Measurements from ENCODE around the gene METTL13.

METTL13 gene

DNA sequence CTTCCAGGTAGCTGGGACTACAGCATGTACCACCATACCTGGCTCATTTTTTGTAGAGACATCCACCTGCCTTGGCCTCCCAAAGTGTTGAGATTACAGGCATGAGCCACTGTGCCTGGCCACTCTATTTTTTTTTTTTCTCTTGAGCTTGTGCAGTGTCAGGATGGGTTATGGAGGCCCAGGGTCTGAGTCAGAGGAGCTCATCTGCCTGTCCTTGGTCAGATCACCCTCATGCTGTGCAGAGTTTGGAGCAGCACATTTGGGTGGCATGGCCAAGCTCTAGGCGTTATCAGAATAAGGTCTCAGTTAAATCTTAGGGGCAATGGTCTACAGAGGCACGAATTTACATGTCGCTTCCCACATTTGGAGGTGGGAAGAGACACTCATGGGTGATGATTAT lies 16.9 kb downstream of the METTL13 start:
- TF ChIP-seq ZFP69B (tag by site-specific recombination; IDR thresholded peaks at IDR 0.05) (no peak), ZNF19 (tag by site-specific recombination; IDR thresholded peaks at IDR 0.05; ENCODE audit: low read depth) (no peak), BCL11B (tag by site-specific recombination; IDR thresholded peaks at IDR 0.05; ENCODE audit: low read depth) (no peak), ZSCAN30 (tag by site-specific recombination; IDR thresholded peaks at IDR 0.05) (no peak), ZNF350 (tag by site-specific recombination; IDR thresholded peaks at IDR 0.05) (no peak), RBAK (tag by site-specific recombination; IDR thresholded peaks at IDR 0.05) (no peak), ZNF549 (tag by site-specific recombination; IDR thresholded peaks at IDR 0.05) (no peak), ZBTB49 (tag by site-specific recombination; IDR thresholded peaks at IDR 0.05; ENCODE audit: low read depth) (no peak), ZNF202 (tag by site-specific recombination; IDR thresholded peaks at IDR 0.05; ENCODE audit: borderline replicate concordance) (no peak)
- TF ChIP-seq, protein P1, sequence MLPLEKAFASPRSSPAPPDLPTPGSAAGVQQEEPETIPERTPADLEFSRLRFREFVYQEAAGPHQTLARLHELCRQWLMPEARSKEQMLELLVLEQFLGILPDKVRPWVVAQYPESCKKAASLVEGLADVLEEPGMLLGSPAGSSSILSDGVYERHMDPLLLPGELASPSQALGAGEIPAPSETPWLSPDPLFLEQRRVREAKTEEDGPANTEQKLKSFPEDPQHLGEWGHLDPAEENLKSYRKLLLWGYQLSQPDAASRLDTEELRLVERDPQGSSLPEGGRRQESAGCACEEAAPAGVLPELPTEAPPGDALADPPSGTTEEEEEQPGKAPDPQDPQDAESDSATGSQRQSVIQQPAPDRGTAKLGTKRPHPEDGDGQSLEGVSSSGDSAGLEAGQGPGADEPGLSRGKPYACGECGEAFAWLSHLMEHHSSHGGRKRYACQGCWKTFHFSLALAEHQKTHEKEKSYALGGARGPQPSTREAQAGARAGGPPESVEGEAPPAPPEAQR (tag by site-specific recombination; IDR thresholded peaks at IDR 0.05), result no peak
- TF ChIP-seq, protein P2, sequence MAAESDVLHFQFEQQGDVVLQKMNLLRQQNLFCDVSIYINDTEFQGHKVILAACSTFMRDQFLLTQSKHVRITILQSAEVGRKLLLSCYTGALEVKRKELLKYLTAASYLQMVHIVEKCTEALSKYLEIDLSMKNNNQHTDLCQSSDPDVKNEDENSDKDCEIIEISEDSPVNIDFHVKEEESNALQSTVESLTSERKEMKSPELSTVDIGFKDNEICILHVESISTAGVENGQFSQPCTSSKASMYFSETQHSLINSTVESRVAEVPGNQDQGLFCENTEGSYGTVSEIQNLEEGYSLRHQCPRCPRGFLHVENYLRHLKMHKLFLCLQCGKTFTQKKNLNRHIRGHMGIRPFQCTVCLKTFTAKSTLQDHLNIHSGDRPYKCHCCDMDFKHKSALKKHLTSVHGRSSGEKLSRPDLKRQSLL (tag by site-specific recombination; IDR thresholded peaks at IDR 0.05), result no peak
- CTCF ChIA-PET, result interaction anchor here (1.0 to 11.4 kb wide), 4 partner anchors 13 to 184 kb away, joined by 4 to 378 read pairs (median 20); no protein-coding TSS in a partner anchor
- H3K9me3 ChIP-seq (ENCODE audit: control insufficient read depth, insufficient read depth, low read depth, low read length), result no peaks in the 10 kb centered on the region
- H3K4me3 ChIP-seq (ENCODE audit: low read depth, low read length), result no peak overlapping the region
- POLR2A ChIA-PET, result interaction anchor here (1.2 kb wide), 1 partner anchor 9 kb away, joined by 3 read pairs; no protein-coding TSS in a partner anchor
- H3K4me1 ChIP-seq (ENCODE audit: control insufficient read depth, insufficient read depth, low read length), result no peaks in the 10 kb centered on the region
- H3K36me3 ChIP-seq (ENCODE audit: control insufficient read depth in 2 of 2, insufficient read depth in 1 of 2, low read length in 2 of 2), result peaks cover 10 to 49% of the 10 kb centered on the region in 2 experiments; a peak in 2 of 3 replicates
- H3K27ac ChIP-seq (ENCODE audit: extremely low read depth, low read depth, low read length), result no peak overlapping the region

DNA sequence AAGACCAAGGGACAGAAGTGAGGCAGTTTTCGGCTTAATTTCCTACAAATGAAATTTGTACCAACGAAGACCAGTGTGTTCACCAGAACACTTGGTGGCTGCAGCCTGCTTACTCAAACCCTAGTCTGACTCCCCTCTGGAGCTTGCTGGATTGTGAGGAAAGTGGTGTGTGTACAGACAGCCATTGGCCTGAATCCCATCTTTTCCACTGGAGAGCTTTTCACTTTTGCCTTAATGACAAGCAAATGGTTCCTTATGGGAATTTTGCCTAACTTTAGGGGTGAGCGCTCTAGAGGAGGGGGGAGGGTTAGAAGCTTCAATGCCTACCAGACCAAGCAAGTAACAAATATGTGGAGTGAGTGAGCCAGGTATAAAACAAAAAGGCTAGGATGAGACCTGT lies 17.3 kb downstream of the METTL13 start:
- no peaks in the 10 kb centered on the region for H3K9me3 ChIP-seq (ENCODE audit: control insufficient read depth, insufficient read depth, low read depth, low read length)
- H3K27ac ChIP-seq (ENCODE audit: extremely low read depth, low read depth, low read length), result no peak overlapping the region
- POLR2A ChIA-PET, result interaction anchor here (1.2 kb wide), 1 partner anchor 9 kb away, joined by 3 read pairs; no protein-coding TSS in a partner anchor
- H3K36me3 ChIP-seq (ENCODE audit: control insufficient read depth in 2 of 2, insufficient read depth in 1 of 2, low read length in 2 of 2), result peaks cover 10 to 45% of the 10 kb centered on the region in 2 experiments; a peak in 2 of 3 replicates
- H3K4me3 ChIP-seq (ENCODE audit: low read depth, low read length), result no peak overlapping the region
- TF ChIP-seq SCRT2 (tag by site-specific recombination; IDR thresholded peaks at IDR 0.05) (no peak), ZNF341 (tag by site-specific recombination; IDR thresholded peaks at IDR 0.05; ENCODE audit: low read depth) (no peak), KLF7 (tag by site-specific recombination; IDR thresholded peaks at IDR 0.05; ENCODE audit: borderline replicate concordance) (no peak), ZNF785 (tag by site-specific recombination; IDR thresholded peaks at IDR 0.05) (no peak), BCL11A (tag by site-specific recombination; IDR thresholded peaks at IDR 0.05; ENCODE audit: low read depth) (no peak), WT1 (tag by site-specific recombination; IDR thresholded peaks at IDR 0.05) (no peak), RBAK (tag by site-specific recombination; IDR thresholded peaks at IDR 0.05) (no peak), ZNF76 (tag by site-specific recombination; IDR thresholded peaks at IDR 0.05; ENCODE audit: borderline replicate concordance, low read depth) (no peak), ZNF529 (tag by site-specific recombination; IDR thresholded peaks at IDR 0.05; ENCODE audit: insufficient replicate concordance) (no peak), YY2 (tag by site-specific recombination; IDR thresholded peaks at IDR 0.05) (no peak), ZBTB20 (tag by site-specific recombination; IDR thresholded peaks at IDR 0.05) (no peak)
- CTCF ChIA-PET, result interaction anchor here (1.0 to 11.4 kb wide), 4 partner anchors 12 to 184 kb away, joined by 4 to 378 read pairs (median 20); no protein-coding TSS in a partner anchor
- H3K4me1 ChIP-seq (ENCODE audit: control insufficient read depth, insufficient read depth, low read length), result no peaks in the 10 kb centered on the region

Measured in HEK293 (cell line).